GM18502 (cell line): Measurements from ENCODE around the gene LHX1.

Source experiments
- ATAC-seq: cut with Tn5 transposase; IDR thresholded peaks from one replicate; pipeline ENCODE4 v1.9.1; 2021; ENCODE audit warnings: mild to moderate bottlenecking; ENCODE audit not compliant: unreplicated experiment, poor library complexity

LHX1 gene

DNA sequence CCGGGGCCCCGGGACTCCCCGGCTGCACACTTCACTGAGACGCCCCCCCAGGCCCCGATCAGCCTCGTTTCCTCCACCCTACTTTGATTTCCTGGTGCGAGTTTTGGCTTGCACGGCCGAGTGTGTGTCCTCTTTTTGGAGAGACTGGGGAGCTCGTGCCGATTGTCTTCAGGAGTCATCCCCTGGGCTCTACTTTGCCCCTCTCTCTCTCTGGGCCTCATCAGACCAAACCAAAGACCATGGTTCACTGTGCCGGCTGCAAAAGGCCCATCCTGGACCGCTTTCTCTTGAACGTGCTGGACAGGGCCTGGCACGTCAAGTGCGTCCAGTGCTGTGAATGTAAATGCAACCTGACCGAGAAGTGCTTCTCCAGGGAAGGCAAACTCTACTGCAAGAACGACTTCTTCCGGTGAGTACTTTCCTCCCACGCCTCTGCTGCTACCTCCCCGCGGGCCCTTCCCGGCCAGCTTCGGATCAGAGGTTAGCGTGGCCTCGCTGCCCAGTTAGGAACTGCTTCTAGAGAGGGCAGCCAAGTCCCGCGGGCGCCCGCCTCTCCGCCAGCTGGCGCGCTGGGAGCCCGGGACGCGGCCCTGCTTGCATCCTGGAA, 787 bp downstream of the LHX1 start:
- ATAC-seq = no peak

DNA sequence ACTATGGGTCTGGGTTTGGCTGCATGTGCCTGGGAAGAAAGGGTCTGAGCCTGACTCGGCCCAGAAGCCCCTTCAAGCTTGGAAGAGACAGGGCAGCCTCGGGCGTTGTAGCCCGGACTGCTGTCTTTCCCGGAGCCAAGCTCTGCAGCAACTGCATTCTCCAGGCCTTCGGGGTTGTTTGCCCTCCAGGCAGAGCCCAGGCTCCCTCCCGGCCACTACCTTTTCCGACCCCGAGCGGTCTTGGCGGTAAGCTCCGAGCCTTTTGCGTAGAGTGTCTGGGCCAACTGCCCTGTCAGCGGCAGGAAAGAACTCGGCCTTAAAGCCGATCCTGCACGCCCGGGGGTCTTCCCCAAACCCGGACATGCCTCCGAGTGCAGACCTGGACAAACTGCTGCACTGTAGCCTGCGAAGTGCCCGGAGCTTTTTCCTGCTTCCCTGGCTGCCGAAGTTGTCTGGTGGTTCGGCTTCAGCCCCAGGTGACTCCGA, 1.3 kb downstream of the LHX1 start:
- ATAC-seq = no peak

DNA sequence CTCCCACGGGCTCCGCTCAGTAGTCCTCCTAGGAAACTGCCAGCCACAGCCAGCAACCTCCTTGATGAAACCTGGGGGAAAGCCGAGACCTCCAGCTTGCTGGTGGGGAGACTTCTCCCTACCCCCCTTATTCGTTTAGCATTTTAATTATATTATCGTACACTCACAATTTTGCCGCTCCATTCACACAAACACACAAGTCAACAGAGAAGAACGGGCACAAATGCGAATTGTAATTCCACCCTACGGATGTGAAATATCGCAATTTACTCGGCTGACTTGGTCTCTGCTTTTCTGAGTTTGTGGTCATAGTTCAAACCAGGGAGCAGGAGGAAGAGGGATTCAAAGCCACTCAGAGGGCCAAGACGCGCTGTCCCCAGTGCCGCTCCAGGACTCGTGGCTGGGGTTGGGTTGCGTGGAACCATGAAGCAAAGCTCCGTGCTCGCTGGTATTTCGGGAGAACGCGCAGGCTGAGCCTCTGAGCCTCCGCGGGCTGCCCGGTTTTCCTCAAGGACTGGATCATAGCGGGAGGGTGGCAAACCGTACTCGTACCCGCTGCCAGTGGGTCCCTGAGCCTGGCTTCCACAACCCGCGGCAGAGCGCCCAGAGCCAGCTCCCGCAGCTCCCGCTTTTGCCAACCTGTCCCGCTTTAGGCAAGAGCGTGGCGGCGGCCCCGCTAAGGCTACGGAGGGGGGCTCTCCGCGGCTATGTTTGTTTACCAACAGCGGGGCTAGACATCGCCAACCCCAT, 2.0 kb downstream of the LHX1 start:
- no peak for ATAC-seq

DNA sequence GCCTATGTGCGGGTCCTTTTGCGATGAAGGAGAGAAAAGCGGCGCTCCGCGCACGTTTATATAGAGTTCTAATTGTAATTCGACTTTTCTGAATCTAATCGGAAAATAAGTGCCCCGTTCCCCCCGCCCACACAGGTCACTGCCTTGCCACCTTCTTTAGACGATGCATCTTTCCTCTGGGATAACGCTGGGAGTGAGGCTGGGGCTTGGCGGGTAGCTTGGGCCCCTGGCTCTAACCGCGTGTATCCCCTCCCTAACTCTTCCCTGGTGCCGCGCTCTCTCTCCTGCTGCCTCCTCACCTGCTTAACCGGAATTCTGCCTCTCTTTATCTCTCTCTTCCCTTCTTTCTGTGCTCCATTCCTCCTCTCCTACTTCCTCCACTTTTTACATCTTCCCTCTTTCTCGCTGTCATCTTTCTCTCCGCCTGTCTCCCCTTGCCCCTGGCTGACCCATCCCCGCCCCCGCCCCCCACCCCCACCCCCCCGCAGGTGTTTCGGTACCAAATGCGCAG, 2.6 kb downstream of the LHX1 start:
- ATAC-seq = no peak

DNA sequence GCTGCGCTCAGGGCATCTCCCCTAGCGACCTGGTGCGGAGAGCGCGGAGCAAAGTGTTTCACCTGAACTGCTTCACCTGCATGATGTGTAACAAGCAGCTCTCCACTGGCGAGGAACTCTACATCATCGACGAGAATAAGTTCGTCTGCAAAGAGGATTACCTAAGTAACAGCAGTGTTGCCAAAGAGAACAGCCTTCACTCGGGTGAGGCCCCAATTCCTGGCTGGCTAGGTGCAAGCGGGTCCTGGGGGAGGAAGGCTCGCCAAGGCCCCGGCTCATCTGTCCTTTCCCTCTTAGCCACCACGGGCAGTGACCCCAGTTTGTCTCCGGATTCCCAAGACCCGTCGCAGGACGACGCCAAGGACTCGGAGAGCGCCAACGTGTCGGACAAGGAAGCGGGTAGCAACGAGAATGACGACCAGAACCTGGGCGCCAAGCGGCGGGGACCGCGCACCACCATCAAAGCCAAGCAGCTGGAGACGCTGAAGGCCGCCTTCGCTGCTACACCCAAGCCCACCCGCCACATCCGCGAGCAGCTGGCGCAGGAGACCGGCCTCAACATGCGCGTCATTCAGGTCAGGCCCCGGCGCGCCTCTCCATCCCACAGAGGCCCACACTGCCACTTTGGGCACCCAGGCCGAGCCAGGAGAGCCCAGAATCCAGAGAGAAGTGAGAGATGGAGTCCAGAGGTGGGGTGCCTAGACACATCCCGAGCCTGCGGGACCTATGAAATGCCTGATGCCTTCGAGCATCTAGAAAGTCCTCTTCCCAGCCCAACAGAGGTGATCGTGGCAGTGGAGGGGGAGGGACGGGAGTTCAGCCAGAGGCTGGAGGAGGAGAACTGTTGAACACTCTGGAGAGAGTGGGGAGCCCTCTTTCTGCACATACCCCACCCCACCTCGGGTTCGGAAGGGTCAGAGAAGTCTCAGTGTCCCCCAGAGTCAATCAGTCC, 3.3 kb downstream of the LHX1 start:
- no peak for ATAC-seq

DNA sequence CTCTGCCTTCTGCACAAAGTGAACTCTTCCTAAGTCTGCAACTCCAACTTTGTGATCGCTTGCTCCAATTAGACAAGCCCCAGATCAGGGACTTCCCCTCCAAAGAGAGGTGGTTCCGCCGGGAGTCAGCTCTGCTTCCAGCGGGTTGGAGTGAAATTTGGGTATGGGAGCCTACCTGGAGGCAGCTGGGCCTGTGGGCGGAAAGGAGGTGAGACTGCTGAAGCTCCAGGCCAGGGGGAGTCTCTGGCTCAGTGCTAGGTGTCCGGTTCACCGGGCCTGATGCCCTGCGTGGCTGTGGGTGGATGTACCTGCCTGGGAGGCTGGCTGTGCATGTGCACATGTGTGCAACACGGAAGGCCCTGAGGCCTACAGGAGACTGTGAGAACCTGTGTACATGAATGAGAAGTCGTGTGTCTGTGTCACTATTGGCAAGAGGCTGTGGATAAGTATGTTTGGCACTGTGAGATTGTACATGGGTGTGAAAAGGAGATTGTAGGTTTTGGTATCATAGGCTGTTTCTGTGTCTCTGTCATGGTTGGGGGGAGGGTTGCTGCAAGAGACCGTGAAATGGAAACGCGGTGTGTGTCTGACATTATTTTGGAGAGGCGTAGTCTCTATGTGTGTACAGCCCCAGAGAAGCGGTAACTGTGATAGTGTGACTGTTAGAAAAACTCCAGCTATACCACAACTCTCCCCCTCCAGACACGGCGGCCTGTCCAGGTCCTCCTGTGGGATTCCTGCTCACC, 4.2 kb downstream of the LHX1 start:
- no peak for ATAC-seq

DNA sequence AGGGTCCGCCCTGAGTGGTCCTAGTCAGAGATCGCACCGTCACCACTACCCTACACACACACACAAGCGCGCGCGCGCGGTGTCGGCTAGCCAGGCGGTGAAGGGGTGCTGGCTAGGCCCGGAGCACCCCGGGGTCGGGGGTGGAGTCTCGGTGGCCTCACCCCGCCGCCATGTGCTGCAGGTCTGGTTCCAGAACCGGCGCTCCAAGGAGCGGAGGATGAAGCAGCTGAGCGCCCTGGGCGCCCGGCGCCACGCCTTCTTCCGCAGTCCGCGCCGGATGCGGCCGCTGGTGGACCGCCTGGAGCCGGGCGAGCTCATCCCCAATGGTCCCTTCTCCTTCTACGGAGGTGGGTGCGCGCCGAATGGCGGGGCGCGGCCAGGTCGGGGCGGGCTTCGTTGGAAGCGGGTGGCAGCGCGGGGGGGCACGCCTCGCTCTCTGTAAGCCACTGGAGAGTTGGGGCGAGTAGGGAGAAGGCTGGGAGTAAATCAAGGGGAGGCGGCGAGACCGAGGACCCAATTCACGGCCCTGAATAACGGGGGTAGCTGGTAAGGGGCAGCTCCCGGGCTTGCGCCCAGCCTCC, 4.8 kb downstream of the LHX1 start:
- ATAC-seq = no peak

DNA sequence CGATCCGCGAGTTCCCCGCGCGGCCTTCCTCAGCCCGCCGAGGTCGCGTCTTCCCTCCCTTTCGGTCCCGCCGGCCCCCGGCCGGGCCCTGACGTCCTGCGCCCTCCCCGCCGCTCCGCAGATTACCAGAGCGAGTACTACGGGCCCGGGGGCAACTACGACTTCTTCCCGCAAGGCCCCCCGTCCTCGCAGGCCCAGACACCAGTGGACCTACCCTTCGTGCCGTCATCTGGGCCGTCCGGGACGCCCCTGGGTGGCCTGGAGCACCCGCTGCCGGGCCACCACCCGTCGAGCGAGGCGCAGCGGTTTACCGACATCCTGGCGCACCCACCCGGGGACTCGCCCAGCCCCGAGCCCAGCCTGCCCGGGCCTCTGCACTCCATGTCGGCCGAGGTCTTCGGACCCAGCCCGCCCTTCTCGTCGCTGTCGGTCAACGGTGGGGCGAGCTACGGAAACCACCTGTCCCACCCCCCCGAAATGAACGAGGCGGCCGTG, 5.4 kb downstream of the LHX1 start:
- no peak for ATAC-seq

DNA sequence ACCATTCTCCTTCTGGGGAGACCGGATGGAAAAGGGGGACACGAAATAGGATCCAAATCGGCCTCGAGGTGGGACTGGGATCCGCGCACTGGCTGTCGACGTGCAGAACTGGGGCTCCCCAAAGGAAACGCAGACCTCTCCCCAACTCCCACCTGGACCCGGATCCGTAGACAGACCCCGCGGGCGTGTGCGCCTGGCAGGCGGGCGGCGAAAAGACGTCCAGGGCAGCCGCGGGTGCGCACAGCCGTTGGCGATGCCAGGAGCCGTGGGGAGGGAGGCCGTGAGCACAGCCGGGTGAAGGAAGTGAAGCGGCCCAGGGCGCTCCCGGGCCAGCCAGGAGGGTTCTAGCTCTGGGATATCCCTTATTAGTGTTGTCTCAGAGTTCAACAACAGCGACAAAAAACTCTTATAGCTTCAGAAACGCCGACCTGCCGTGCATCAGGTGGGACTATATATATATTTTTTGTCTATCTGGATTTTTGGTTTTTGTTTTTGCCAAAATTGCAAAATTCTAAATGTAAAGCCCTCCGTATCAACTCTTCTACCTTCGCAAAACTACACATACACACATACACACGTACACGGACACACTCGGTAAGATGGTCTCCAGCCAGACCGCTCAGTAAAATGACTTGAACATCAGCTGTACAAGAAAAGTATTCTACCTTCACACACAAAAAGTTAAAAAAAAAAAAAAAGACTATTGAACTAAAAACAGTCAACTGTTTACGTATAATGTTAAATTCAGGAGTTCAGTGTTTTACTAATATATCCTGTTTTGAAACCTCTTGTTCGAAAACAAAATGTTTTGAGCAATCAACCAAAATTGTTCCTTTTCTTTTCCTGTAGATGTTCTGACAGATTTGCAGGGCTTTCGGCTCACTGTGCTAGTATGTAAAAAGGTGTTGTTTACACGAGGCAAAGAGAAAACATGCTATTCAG, 6.2 kb downstream of the LHX1 start:
- ATAC-seq = no peak

DNA sequence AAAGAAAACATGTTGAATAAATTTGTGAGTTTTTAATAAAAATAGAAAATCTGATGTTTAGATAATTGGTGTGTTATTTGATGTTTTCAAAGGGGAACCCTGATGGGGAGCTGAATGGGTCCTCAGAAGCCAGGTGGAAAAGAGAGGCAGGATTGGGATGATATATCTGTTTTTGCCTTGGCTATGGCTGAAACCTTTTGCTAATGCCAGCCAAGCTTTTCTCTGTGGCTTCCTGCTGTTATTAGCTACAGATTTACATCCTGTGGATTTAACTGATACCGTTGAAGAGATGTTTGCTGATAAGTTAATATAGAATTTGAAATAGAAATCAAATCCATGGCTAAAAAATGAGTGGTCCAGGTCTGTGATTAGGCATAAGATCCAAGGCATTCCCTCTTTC, 7.3 kb downstream of the LHX1 start:
- no peak for ATAC-seq

DNA sequence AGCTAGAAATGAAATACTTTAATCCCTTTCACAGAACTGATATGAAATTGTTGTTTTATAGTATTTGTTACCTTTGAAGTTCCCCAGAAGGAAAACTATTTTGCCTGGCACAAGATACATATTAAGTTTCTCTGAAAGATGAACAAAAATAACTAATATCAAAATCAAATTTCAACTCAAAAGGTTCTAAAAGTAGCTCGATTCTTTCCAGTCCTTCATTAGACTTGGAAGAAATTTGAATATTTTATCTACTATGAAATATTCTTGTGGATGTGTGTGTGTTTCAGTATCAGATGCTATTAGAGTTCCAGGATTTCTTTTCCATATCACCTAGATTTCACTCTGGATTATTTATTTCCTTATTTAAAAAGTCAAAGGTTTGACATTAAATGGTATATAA, 7.9 kb downstream of the LHX1 start:
- no peak for ATAC-seq

DNA sequence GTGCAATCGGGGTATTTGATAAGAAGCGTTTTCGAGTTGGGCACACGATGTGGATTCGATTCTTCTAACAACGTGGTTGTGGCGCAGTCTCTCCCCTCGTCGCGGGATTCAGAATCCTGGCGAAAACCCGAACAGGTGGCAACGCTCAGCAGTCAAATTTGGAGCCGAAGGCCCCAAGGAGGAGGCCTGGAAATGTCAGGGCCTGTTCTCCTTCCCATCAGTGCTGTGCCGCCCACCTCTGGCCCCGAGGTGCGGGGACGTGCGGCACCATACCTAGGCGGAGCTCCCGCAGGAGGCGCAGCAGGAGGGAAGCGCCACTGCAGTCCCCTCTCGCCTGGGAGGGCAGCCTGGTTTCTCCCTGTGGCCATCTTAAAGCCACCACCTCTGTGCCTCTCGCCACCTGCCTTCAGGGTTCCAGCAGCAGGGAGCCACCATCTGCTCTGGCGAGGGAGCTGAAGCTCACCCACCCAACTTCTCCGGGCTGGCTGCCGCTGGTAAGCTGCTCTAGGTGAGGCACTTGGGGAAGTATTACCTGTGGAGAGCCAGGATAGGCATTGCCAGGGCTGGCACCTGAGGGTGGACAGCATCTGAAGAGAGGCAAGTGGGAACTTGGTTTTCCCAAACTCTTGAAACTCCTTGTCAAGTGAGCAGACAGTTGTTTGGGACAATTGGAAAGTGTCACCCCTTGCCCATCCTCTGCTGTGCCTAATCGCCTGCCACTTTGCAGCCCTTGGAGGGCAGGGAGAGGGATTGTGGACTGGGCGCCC, 8.9 kb downstream of the LHX1 start:
- no peak for ATAC-seq

DNA sequence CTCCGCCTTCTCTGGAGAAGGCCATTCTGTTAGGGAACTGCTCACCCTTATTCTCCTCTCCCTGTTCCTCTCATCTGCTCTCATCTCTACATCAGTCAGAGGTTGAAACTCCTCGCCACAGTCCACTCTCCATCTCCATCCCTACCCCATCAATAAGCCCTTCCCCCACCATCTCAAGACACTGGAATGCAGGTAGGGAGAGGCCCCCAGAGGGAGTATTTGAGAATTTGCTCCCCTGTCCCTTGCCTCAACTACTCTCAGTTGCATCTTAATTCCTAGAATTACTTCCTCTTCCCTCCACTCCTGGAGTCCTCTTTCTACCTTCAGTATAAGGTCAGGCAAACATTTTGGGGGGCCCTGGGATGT, 9.4 kb downstream of the LHX1 start:
- no peak for ATAC-seq

DNA sequence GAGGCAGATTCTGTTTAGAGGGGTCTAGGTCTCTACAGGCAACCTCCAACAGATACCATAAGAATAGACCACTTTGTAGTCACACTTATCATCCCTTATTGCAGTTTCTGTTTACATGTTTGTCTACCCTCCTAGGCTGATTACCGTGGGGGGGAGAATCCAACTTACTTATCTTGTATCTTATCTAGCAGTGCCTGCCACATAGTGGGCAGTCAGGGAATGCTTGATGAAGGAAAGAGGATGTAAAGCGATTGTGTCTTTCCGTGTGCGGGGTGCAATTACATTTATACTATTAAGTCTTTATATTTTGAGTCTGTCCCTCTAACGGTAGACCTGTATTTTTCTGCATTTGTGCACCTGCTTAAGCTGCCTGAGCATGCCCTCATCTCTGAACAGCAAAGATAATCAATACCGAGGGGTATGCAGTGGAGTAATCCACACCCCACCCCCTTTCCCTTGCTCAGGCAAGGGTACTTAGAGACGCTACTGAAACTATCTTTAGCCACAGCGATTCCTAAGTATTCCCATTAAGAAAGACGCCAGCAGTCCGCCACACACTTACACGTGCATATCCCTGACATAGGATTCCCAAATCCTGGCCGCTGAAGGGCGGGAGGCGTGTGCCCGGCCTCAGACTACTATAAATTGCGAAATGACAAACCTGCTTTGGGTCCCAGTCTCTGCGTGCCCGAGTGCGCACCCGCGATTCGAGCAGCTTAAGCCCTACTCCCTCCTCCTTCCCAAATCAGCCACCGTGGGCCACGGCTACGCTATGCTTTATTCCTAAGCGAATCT, 10.8 kb downstream of the LHX1 start:
- ATAC-seq = no peak

DNA sequence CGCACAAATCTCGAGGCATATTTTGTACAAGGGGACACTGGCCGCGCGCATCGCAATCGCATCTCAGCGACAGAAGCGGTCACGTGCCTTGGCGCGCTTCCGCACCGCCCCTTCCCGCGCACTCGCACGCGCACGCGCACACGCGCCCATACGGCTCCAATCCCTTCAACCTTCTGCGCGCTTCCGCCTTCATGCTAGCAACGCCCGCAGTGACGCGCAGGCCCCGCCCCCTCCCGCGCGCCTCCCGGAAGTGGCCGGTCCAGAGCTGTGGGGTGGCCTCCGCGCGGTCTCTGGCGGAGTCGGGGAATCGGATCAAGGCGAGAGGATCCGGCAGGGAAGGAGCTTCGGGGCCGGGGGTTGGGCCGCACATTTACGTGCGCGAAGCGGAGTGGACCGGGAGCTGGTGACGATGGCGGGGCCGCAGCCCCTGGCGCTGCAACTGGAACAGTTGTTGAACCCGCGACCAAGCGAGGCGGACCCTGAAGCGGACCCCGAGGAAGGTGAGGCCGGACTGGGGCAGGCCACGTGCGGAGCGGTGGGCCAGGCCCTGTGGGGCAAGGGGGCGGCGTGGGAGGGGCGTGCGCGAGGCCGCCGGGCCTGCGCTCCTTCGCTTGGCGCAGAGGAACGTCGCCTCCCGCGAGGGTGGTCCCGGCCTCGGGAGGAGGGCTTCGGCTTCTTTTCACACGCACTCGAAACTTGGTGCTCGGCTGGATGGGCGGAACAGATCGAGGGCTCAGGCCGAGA, 11.6 kb downstream of the LHX1 start, which contains the start of gene AATF:
Gene AATF, plus strand, starts transcription at position 238 of the 744 bp plus-strand sequence. Its CDS starts 172 bp downstream, at position 410.
- peak; percentile 93 for ATAC-seq

DNA sequence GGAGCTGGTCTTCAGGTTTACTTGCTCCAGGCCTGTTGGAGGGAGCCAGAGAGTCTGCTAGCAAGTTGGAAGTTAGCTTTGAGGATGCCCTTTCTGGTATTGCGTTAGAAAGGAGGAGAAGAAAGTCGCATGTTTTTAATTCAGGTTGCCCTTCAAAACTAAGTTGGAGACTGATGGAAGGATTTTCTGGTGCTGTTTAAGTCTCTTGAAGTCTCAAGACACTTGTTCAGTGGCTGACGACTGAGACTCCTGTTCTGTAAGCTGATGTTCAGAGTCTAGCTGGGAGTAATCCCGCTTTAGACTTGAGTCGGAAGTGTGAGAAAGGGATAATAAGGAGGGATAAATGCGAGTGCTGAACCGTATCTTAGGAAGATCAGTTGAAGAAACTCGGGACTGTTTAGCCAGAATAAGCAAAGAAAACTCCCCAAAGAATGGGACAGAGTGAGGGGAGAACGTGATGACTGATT, 12.2 kb downstream of the LHX1 start:
- no peak for ATAC-seq
